GM18951 (cell line): ENCODE measurements around the gene IFNGR1.
"Not testable (repeated sequence)": the region's sequence is repeated elsewhere in the genome, so short reads cannot be mapped to it uniquely, and the experiment has no call there.

ENCODE experiments used
- POLR2A ChIP-seq: IDR thresholded peaks from 4 replicates; pipeline ENCODE4 v1.6.1; 2011; ENCODE audit warnings: mild to moderate bottlenecking; ENCODE audit not compliant: insufficient read length, insufficient read depth; ENCODE audit errors: extremely low read depth
- in situ Hi-C: fragments of 300-500 bp; cut with MboI; formaldehyde crosslinking; loops from one replicate; pipeline ENCODE4 v1.12.0; 2022; ENCODE audit warnings: low sequenced_read_pairs, mixed read lengths, inconsistent platforms; ENCODE audit not compliant: unreplicated experiment

Gene IFNGR1

GRCh38 chr6:137229075-137229759, 10.0 kb upstream of the IFNGR1 start:
- TF ChIP-seq POLR2A: no peak
- in situ Hi-C loops: no loop called here

GRCh38 chr6:137227871-137228302, 8.7 kb upstream of the IFNGR1 start:
- in situ Hi-C loops: no loop called here
- TF ChIP-seq POLR2A: no peak

- in situ Hi-C loops: no loop called here
- TF ChIP-seq POLR2A: no peak
Measured at GRCh38 chr6:137226697-137227096, 7.5 kb upstream of the IFNGR1 start.

- in situ Hi-C loops: no loop called here
- TF ChIP-seq POLR2A: no peak
Measured at GRCh38 chr6:137224799-137225198, 5.6 kb upstream of the IFNGR1 start.

GRCh38 chr6:137223370-137224131, 4.4 kb upstream of the IFNGR1 start:
- TF ChIP-seq POLR2A: no peak
- in situ Hi-C loops: no loop called here

- in situ Hi-C loops: no loop called here
- no peak for TF ChIP-seq POLR2A
Measured at GRCh38 chr6:137222381-137222780, 3.2 kb upstream of the IFNGR1 start.

GRCh38 chr6:137219664-137220252, 573 bp upstream of the IFNGR1 start:
- no peak for TF ChIP-seq POLR2A
- in situ Hi-C loops: no loop called here

GRCh38 chr6:137218473-137218916, 690 bp downstream of the IFNGR1 start:
- in situ Hi-C loops: no loop called here
- peak; percentile 27 for TF ChIP-seq POLR2A

- no peak for TF ChIP-seq POLR2A
- in situ Hi-C loops: no loop called here
Measured at GRCh38 chr6:137217801-137218472, 1.2 kb downstream of the IFNGR1 start.

- no peak for TF ChIP-seq POLR2A
- in situ Hi-C loops: no loop called here
Measured at GRCh38 chr6:137216875-137217553, 2.2 kb downstream of the IFNGR1 start.

- no peak for TF ChIP-seq POLR2A
- in situ Hi-C loops: no loop called here
Measured at GRCh38 chr6:137216106-137216505, 3.1 kb downstream of the IFNGR1 start.

- in situ Hi-C loops: not testable (repeated sequence)
Measured at GRCh38 chr6:137215630-137216029, 3.6 kb downstream of the IFNGR1 start.

GRCh38 chr6:137214931-137215330, 4.3 kb downstream of the IFNGR1 start:
- no peak for TF ChIP-seq POLR2A
- in situ Hi-C loops: no loop called here
